ENCODE results near the gene COL21A1.

Gene COL21A1

GRCh38 chr6:56115715-56116114, 131.7 kb downstream of the COL21A1 start:
- no peak overlapping the region for H3K4me3 ChIP-seq (replicated peaks in 1 of 2; ENCODE audit: low read depth in 2 of 2, low read length in 2 of 2)
- no peak for TF ChIP-seq CTCF (IDR thresholded peaks at IDR 0.05; ENCODE audit: low read depth, low read length)
- DNase-seq (ENCODE audit: low read depth in 2 of 2): no peak

GRCh38 chr6:56109149-56109548, 138.2 kb downstream of the COL21A1 start:
- H3K4me3 ChIP-seq (replicated peaks in 1 of 2; ENCODE audit: low read depth in 2 of 2, low read length in 2 of 2): no peak overlapping the region
- no peak for TF ChIP-seq CTCF (IDR thresholded peaks at IDR 0.05; ENCODE audit: low read depth, low read length)
- DNase-seq (ENCODE audit: low read depth in 2 of 2): no peak

GRCh38 chr6:56106231-56106630, 141.1 kb downstream of the COL21A1 start:
- H3K4me3 ChIP-seq (replicated peaks in 1 of 2; ENCODE audit: low read depth in 2 of 2, low read length in 2 of 2): no peak overlapping the region
- no peak for TF ChIP-seq CTCF (IDR thresholded peaks at IDR 0.05; ENCODE audit: low read depth, low read length)
- peak in 1 of 2 donors; percentile 50 for DNase-seq (ENCODE audit: low read depth in 2 of 2)

GRCh38 chr6:56104591-56104990, 142.8 kb downstream of the COL21A1 start:
- no peak for DNase-seq (ENCODE audit: low read depth in 2 of 2)
- no peak for TF ChIP-seq CTCF (IDR thresholded peaks at IDR 0.05; ENCODE audit: low read depth, low read length)

GRCh38 chr6:56102216-56102615, 145.2 kb downstream of the COL21A1 start:
- no peak for TF ChIP-seq CTCF (IDR thresholded peaks at IDR 0.05; ENCODE audit: low read depth, low read length)
- peak; percentile 11 to 33 for DNase-seq (ENCODE audit: low read depth in 2 of 2)
- H3K4me3 ChIP-seq (replicated peaks in 1 of 2; ENCODE audit: low read depth in 2 of 2, low read length in 2 of 2): no peak overlapping the region

More at GRCh38 chr6:56104591-56104990, 142.8 kb downstream of the COL21A1 start:
- H3K4me3 ChIP-seq (replicated peaks in 1 of 2; ENCODE audit: low read depth in 2 of 2, low read length in 2 of 2): no peak overlapping the region

GRCh38 chr6:56101141-56101553, 146.2 kb downstream of the COL21A1 start:
- DNase-seq (ENCODE audit: low read depth in 2 of 2): peak; percentile 92 to 98
- no peak overlapping the region for H3K4me3 ChIP-seq (replicated peaks in 1 of 2; ENCODE audit: low read depth in 2 of 2, low read length in 2 of 2)
- TF ChIP-seq CTCF (IDR thresholded peaks at IDR 0.05; ENCODE audit: low read depth, low read length): no peak

- no peak overlapping the region for H3K4me3 ChIP-seq (replicated peaks in 1 of 2; ENCODE audit: low read depth in 2 of 2, low read length in 2 of 2)
- DNase-seq (ENCODE audit: low read depth in 2 of 2): peak in 1 of 2 donors; percentile 51
- TF ChIP-seq CTCF (IDR thresholded peaks at IDR 0.05; ENCODE audit: low read depth, low read length): no peak
Measured at GRCh38 chr6:56096946-56097621, 150.3 kb downstream of the COL21A1 start.

All from cardiac fibroblast (primary cell).